ENCODE results near the gene YAF2. TPM values are rescaled to one million over a fixed set of nuclear protein-coding genes. Genes with fewer than 3 reads are reported as not detected.

The YAF2 gene, protein sequence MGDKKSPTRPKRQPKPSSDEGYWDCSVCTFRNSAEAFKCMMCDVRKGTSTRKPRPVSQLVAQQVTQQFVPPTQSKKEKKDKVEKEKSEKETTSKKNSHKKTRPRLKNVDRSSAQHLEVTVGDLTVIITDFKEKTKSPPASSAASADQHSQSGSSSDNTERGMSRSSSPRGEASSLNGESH
- total RNA-seq: 12.0 and 18.6 TPM in 2 replicates

DNA sequence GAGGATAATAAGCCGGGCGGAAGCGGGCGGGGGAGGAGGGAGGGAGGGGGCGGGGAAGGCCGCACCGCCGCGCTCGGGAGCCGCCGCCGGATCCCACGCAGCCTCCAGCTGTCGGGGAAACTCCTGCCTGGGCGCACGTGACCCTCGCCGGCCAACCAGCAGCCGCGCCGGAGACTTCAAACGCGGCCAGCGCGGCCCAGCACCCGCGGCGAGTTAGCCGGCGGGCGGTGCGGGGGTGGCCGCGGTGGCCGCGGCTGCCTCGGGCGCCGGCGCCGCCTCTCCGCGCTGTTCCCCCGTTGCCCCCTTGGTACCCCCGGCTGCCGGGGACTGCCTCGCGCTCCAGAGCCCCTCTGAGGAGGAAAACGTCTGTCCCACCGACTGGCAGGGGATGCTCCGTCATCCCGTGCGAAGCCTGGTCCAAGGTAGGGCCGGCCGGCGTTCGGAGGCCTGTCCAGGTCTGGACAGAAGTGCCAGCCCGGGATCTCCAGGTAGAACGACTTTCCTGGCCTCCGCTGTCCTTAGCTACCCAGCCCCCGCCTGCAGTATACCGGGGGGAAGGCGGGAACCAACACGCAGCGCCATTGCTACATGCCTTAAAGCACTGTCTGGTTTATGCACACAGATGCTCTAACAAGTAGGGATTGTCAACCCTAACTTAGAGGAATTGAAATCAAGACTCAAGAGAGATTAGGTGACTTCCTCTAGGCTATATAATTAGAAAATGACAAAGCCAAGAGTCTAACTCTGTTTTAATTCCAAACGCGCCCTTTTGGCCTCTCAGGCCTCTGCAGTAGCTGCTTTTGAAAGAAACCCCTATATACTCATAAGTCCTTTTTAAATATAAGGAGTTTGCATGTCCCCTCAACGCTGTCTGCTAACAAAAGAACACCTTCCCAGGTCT is at the start of gene YAF2:
Gene YAF2 (minus strand): TSS at position 9 of the 901 bp plus-strand sequence. CDS start 68 bp downstream, outside the sequence.

DNA sequence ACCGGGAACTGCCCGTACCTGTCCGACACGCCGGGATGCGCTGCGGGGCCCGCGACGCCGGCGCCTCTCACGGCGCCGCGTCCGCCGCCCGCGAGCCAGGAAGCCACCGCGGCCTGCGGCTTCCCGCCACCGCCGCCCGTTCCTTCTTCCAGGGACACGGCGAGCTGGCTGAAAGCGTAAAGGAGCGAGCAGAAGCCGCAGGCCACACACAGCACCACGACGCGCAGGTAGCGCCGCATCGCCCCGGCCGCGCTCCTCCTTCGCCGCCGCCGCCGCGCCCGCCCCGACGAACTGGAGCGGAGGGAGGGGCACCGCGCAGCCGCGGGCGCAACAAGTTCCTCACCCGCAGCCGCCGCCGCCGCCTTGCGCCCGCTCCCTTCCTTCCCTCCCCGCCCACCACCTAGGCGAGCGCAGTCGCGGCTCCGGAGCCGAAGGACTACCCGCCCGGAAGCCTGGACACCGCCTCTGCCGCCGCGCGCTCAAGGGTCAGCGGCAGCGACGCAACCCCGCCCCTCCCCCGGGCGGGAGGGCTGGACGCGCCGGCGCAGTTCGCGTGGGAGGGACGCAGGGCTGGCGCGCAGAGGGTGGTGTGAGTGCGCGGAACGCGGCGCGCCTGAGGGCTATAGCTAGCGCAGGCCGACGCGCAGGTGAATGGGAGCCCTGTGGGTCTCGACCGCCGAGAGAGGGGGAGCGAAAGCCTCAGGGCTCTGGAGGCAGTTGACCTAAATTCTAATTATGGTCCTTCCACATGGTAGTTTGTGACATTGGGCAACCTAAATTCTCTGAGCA is 93.4 kb downstream of the YAF2 start, which contains the start of gene GXYLT1:
Gene GXYLT1 (minus strand): TSS at position 467 of the 789 bp plus-strand sequence. CDS start 228 bp downstream, at position 239.

Other genes starting within 250 kb of the YAF2 start
- gene GXYLT1, start 93.4 kb downstream of the YAF2 start, total RNA-seq: 15.1 and 20.2 TPM in 2 replicates
- gene ZCRB1, start 87.8 kb upstream of the YAF2 start, total RNA-seq: 27.5 and 29.7 TPM in 2 replicates
- 48.5 and 75.8 TPM in 2 replicates for gene PPHLN1, start 87.9 kb upstream of the YAF2 start, total RNA-seq